Gastrocnemius medialis (tissue), 4 donors: ENCODE measurements around the gene TMEM240. TPM values are rescaled to one million over a fixed set of nuclear protein-coding genes. Genes with fewer than 3 reads are reported as not detected.

ENCODE experiments used
- ATAC-seq, 2 donors: fragments of 150-250 bp; one replicate each; pipeline ENCODE4 v1.9.1; 2016
- DNase-seq, 2 donors: peaks; one replicate each; pipeline ENCODE4 v3.0.0-alpha.2; 2019
- H3K27ac ChIP-seq, 4 donors: fragments of 200-600 bp; sonication (generic); 1 replicate in 1 of 4; 2 replicates in 3 of 4; pipeline ENCODE4 v1.5.1; 2016 to 2018; ENCODE audit warnings: mild to moderate bottlenecking in 2 of 4, moderate library complexity in 1 of 4
- H3K27me3 ChIP-seq, 3 donors: fragments of 200-600 bp; sonication (generic) in 2 of 3; 1 replicate in 1 of 3; 2 replicates in 2 of 3; pipeline versions ENCODE4 v1.5.1 to v1.6.0; 2016 to 2019; ENCODE audit warnings: mild to moderate bottlenecking in 1 of 3, moderate library complexity in 1 of 3
- H3K36me3 ChIP-seq, 2 donors: fragments of 200-600 bp; sonication (generic) in 1 of 2; one replicate each; pipeline ENCODE4 v1.5.1; 2017 to 2018
- H3K4me1 ChIP-seq, 2 donors: fragments of 200-600 bp; sonication (generic) in 1 of 2; one replicate each; pipeline ENCODE4 v1.5.1; 2016 to 2017; ENCODE audit warnings: mild to moderate bottlenecking in 2 of 2
- H3K4me3 ChIP-seq, 4 donors: fragments of 200-600 bp; sonication (generic) in 3 of 4; 1 replicate in 1 of 4; 2 replicates in 3 of 4; pipeline ENCODE4 v1.5.1; 2016 to 2019; ENCODE audit warnings: mild to moderate bottlenecking in 2 of 4
- H3K9me3 ChIP-seq, 3 donors: fragments of 200-600 bp; sonication (generic) in 2 of 3; 1 replicate in 1 of 3; 2 replicates in 2 of 3; pipeline ENCODE4 v1.5.1; 2016 to 2019
- CTCF ChIP-seq, 5 experiments: fragments of 450-650 bp in 3 of 5; fragments of 200-600 bp in 2 of 5; sonication (generic) in 2 of 5; IDR thresholded peaks in 4 of 5; conservative IDR thresholded peaks in 1 of 5; 1 replicate in 4 of 5; 2 replicates in 1 of 5; pipeline ENCODE4 v1.5.1; 2016 to 2019; ENCODE audit warnings: antibody characterized with exemption in 5 of 5, mild to moderate bottlenecking in 3 of 5, moderate library complexity in 3 of 5
- POLR2A ChIP-seq, 2 donors: fragments of 450-650 bp; IDR thresholded peaks; one replicate each; pipeline ENCODE4 v1.6.1; 2017; ENCODE audit warnings: antibody characterized with exemption in 2 of 2, mild to moderate bottlenecking in 2 of 2, moderate library complexity in 2 of 2
- in situ Hi-C, 4 donors: fragments of 200-750 bp; cut with MboI; loops; one replicate each; pipeline versions ENCODE4 v1.15.0 to v1.8.0; 2017; ENCODE audit warnings: low sequenced_read_pairs in 4 of 4
- intact Hi-C: fragments of 100-400 bp; cut with DNase I; formaldehyde crosslinking; loops from one replicate; pipeline ENCODE4 v1.15.1; 2023; ENCODE audit warnings: low total_unique reads
- total RNA-seq, 4 donors: library from RNA; depleted of rRNA; stranded (reverse); fragments of >200 nt; gene quantifications; one replicate each; pipeline versions ENCODE4 v1.1.0 to v1.2.3, GENCODE V29; 2016

Gene TMEM240
- total RNA-seq, 4 donors from 2014 or later, result 1.1 to 2.0 (median 1.9) TPM; not detected in 1

GRCh38 chr1:1567891-1568291 lies 27.5 kb upstream of the TMEM240 start:
- peaks cover 60 to 62% of the 10 kb centered on the region in 2 donors for H3K4me1 ChIP-seq
- H3K27me3 ChIP-seq, result no peaks in the 10 kb centered on the region
- DNase-seq (no peak), ATAC-seq (peak; percentile 13 to 42)
- in situ Hi-C loops (no loop called here), intact Hi-C loops (no loop called here)
- peak overlapping the region; percentile 84 to 91 (median 86) for H3K27ac ChIP-seq
- no peaks in the 10 kb centered on the region for H3K9me3 ChIP-seq
- H3K4me3 ChIP-seq, result peak overlapping the region in 1 of 4 donors; percentile 33
- no peak for TF ChIP-seq POLR2A (IDR thresholded peaks at IDR 0.05)
- no peak for TF ChIP-seq CTCF (IDR thresholded peaks at IDR 0.05 in 4 of 5, conservative IDR thresholded peaks at IDR 0.05 in 1 of 5)
- H3K36me3 ChIP-seq, result peaks cover 3 to 18% of the 10 kb centered on the region in 2 donors

GRCh38 chr1:1567152-1567875 lies 26.9 kb upstream of the TMEM240 start:
- Histone ChIP-seq H3K4me1 (peaks cover 56 to 59% of the 10 kb centered on the region in 2 donors), H3K36me3 (peaks cover 3 to 24% of the 10 kb centered on the region in 2 donors), H3K4me3 (peak overlapping the region in 2 of 4 donors; percentile 3 to 7), H3K27ac (peak overlapping the region; percentile 84 to 91 (median 86)), H3K27me3 (no peaks in the 10 kb centered on the region), H3K9me3 (no peaks in the 10 kb centered on the region)
- TF ChIP-seq POLR2A (IDR thresholded peaks at IDR 0.05) (peak in 1 of 2 donors; percentile 23), CTCF (IDR thresholded peaks at IDR 0.05 in 4 of 5, conservative IDR thresholded peaks at IDR 0.05 in 1 of 5) (no peak)
- DNase-seq, result peak in 1 of 2 donors; percentile 61
- intact Hi-C loops, result no loop called here
- in situ Hi-C loops, result no loop called here
- ATAC-seq, result peak; percentile 50 to 84

GRCh38 chr1:1565340-1565739 lies 24.9 kb upstream of the TMEM240 start:
- peaks cover 49% of the 10 kb centered on the region in 2 donors for H3K4me1 ChIP-seq
- no peaks in the 10 kb centered on the region for H3K27me3 ChIP-seq
- H3K27ac ChIP-seq, result peak overlapping the region; percentile 84 to 91 (median 86)
- ATAC-seq (no peak), DNase-seq (no peak)
- no peaks in the 10 kb centered on the region for H3K9me3 ChIP-seq
- H3K36me3 ChIP-seq, result peaks cover 3 to 44% of the 10 kb centered on the region in 2 donors
- in situ Hi-C loops (no loop called here), intact Hi-C loops (no loop called here)
- TF ChIP-seq POLR2A (IDR thresholded peaks at IDR 0.05) (no peak), CTCF (IDR thresholded peaks at IDR 0.05 in 4 of 5, conservative IDR thresholded peaks at IDR 0.05 in 1 of 5) (no peak)
- H3K4me3 ChIP-seq, result no peak overlapping the region

- peaks cover 3 to 47% of the 10 kb centered on the region in 2 donors for H3K36me3 ChIP-seq
- in situ Hi-C loops, result no loop called here
- no peaks in the 10 kb centered on the region for H3K27me3 ChIP-seq
- TF ChIP-seq CTCF (IDR thresholded peaks at IDR 0.05 in 4 of 5, conservative IDR thresholded peaks at IDR 0.05 in 1 of 5), result no peak
- TF ChIP-seq POLR2A (IDR thresholded peaks at IDR 0.05), result no peak
- DNase-seq (no peak), ATAC-seq (no peak)
- no peak overlapping the region for H3K4me3 ChIP-seq
- H3K9me3 ChIP-seq, result no peaks in the 10 kb centered on the region
- H3K4me1 ChIP-seq, result peaks cover 39 to 42% of the 10 kb centered on the region in 2 donors
- H3K27ac ChIP-seq, result peak overlapping the region in 1 of 4 donors; percentile 91
- intact Hi-C loops, result no loop called here
These were observed 23.8 kb upstream of the TMEM240 start for GRCh38 chr1:1564268-1564667.
